Measurements from ENCODE around the gene RNF220. TPM values are rescaled to one million over a fixed set of nuclear protein-coding genes. Genes with fewer than 3 reads are reported as not detected.

RNF220 gene
- total and polyA plus RNA-seq, 2 of the 13 experiments (the other 11 are each of a cell fraction or from before 2014, with no cell fraction given), result 48.2 to 72.1 TPM

DNA sequence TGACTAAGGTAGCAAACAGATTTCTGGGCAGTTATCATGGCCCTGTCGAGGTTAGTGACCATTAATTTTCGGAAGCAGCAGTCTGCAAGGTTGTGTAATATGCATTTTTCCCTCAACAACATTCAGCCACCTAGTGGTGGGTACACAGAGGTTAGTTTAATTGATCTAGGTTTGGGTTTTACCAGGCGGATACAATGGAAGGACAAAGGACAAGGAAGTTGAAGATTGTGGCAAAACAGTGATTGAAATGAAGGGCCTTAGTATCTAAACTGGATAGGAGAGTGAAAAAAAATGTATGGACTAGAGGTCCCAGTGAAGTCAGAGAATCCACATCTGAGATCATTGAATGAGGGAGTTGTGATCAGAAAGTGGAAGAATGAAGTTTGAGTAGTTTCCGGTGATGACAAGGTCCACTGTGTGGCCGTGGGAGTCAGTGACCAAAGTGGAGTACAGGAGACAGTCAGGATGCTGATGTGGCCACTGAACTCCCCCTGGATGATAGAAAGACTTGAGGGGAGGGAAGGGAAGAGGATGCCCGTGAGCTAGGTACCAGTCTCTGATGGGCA lies 272.2 kb downstream of the RNF220 start (continued):
- TF ChIP-seq, protein P1, sequence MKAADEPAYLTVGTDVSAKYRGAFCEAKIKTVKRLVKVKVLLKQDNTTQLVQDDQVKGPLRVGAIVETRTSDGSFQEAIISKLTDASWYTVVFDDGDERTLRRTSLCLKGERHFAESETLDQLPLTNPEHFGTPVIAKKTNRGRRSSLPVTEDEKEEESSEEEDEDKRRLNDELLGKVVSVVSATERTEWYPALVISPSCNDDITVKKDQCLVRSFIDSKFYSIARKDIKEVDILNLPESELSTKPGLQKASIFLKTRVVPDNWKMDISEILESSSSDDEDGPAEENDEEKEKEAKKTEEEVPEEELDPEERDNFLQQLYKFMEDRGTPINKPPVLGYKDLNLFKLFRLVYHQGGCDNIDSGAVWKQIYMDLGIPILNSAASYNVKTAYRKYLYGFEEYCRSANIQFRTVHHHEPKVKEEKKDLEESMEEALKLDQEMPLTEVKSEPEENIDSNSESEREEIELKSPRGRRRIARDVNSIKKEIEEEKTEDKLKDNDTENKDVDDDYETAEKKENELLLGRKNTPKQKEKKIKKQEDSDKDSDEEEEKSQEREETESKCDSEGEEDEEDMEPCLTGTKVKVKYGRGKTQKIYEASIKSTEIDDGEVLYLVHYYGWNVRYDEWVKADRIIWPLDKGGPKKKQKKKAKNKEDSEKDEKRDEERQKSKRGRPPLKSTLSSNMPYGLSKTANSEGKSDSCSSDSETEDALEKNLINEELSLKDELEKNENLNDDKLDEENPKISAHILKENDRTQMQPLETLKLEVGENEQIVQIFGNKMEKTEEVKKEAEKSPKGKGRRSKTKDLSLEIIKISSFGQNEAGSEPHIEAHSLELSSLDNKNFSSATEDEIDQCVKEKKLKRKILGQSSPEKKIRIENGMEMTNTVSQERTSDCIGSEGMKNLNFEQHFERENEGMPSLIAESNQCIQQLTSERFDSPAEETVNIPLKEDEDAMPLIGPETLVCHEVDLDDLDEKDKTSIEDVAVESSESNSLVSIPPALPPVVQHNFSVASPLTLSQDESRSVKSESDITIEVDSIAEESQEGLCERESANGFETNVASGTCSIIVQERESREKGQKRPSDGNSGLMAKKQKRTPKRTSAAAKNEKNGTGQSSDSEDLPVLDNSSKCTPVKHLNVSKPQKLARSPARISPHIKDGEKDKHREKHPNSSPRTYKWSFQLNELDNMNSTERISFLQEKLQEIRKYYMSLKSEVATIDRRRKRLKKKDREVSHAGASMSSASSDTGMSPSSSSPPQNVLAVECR (CRISPR knock-in tag; IDR thresholded peaks at IDR 0.05; ENCODE audit: borderline replicate concordance), result no peak; the same call in 1 of the 2 replicates
- TF ChIP-seq ZNF335 (CRISPR knock-in tag; IDR thresholded peaks at IDR 0.05) (no peak), ZSCAN21 (CRISPR knock-in tag; IDR thresholded peaks at IDR 0.05; ENCODE audit: borderline replicate concordance) (no peak), CAMTA2 (CRISPR knock-in tag; IDR thresholded peaks at IDR 0.05; ENCODE audit: borderline replicate concordance) (no peak), RXRB (CRISPR knock-in tag; IDR thresholded peaks at IDR 0.05; ENCODE audit: borderline replicate concordance) (peak; percentile 70; the same call in 1 of the 2 replicates), SYNCRIP (IDR thresholded peaks at IDR 0.05; ENCODE audit: insufficient read depth, low read depth, low read length) (no peak), CCDC6 (CRISPR knock-in tag; IDR thresholded peaks at IDR 0.05) (no peak), FOXA3 (CRISPR knock-in tag; IDR thresholded peaks at IDR 0.05) (peak; percentile 68), ZNF484 (CRISPR knock-in tag; IDR thresholded peaks at IDR 0.05; ENCODE audit: borderline replicate concordance, low read depth) (no peak), IRX3 (CRISPR knock-in tag; IDR thresholded peaks at IDR 0.05; ENCODE audit: borderline replicate concordance, low read depth) (no peak), SP1 (IDR thresholded peaks at IDR 0.05) (no peak), SP1 (CRISPR knock-in tag; IDR thresholded peaks at IDR 0.05) (no peak), KDM1A (CRISPR knock-in tag; IDR thresholded peaks at IDR 0.05) (no peak), ARNT2 (CRISPR knock-in tag; IDR thresholded peaks at IDR 0.05; ENCODE audit: low read depth) (no peak)
- TF ChIP-seq, protein P2, sequence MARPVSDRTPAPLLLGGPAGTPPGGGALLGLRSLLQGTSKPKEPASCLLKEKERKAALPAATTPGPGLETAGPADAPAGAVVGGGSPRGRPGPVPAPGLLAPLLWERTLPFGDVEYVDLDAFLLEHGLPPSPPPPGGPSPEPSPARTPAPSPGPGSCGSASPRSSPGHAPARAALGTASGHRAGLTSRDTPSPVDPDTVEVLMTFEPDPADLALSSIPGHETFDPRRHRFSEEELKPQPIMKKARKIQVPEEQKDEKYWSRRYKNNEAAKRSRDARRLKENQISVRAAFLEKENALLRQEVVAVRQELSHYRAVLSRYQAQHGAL (CRISPR knock-in tag; IDR thresholded peaks at IDR 0.05; ENCODE audit: not compliant biosample characterization), result no peak
- TF ChIP-seq, protein P3, sequence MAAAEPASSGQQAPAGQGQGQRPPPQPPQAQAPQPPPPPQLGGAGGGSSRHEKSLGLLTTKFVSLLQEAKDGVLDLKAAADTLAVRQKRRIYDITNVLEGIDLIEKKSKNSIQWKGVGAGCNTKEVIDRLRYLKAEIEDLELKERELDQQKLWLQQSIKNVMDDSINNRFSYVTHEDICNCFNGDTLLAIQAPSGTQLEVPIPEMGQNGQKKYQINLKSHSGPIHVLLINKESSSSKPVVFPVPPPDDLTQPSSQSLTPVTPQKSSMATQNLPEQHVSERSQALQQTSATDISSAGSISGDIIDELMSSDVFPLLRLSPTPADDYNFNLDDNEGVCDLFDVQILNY (CRISPR knock-in tag; conservative IDR thresholded peaks at IDR 0.05), result no peak
- TF ChIP-seq, protein P4, sequence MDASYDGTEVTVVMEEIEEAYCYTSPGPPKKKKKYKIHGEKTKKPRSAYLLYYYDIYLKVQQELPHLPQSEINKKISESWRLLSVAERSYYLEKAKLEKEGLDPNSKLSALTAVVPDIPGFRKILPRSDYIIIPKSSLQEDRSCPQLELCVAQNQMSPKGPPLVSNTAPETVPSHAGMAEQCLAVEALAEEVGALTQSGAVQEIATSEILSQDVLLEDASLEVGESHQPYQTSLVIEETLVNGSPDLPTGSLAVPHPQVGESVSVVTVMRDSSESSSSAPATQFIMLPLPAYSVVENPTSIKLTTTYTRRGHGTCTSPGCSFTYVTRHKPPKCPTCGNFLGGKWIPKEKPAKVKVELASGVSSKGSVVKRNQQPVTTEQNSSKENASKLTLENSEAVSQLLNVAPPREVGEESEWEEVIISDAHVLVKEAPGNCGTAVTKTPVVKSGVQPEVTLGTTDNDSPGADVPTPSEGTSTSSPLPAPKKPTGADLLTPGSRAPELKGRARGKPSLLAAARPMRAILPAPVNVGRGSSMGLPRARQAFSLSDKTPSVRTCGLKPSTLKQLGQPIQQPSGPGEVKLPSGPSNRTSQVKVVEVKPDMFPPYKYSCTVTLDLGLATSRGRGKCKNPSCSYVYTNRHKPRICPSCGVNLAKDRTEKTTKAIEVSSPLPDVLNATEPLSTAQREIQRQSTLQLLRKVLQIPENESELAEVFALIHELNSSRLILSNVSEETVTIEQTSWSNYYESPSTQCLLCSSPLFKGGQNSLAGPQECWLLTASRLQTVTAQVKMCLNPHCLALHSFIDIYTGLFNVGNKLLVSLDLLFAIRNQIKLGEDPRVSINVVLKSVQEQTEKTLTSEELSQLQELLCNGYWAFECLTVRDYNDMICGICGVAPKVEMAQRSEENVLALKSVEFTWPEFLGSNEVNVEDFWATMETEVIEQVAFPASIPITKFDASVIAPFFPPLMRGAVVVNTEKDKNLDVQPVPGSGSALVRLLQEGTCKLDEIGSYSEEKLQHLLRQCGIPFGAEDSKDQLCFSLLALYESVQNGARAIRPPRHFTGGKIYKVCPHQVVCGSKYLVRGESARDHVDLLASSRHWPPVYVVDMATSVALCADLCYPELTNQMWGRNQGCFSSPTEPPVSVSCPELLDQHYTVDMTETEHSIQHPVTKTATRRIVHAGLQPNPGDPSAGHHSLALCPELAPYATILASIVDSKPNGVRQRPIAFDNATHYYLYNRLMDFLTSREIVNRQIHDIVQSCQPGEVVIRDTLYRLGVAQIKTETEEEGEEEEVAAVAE (CRISPR knock-in tag; IDR thresholded peaks at IDR 0.05; ENCODE audit: borderline replicate concordance), result no peak
- TF ChIP-seq, protein P5, sequence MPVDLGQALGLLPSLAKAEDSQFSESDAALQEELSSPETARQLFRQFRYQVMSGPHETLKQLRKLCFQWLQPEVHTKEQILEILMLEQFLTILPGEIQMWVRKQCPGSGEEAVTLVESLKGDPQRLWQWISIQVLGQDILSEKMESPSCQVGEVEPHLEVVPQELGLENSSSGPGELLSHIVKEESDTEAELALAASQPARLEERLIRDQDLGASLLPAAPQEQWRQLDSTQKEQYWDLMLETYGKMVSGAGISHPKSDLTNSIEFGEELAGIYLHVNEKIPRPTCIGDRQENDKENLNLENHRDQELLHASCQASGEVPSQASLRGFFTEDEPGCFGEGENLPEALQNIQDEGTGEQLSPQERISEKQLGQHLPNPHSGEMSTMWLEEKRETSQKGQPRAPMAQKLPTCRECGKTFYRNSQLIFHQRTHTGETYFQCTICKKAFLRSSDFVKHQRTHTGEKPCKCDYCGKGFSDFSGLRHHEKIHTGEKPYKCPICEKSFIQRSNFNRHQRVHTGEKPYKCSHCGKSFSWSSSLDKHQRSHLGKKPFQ (CRISPR knock-in tag; IDR thresholded peaks at IDR 0.05; ENCODE audit: insufficient replicate concordance), result no peak
